Stimulated activated CD8-positive, alpha-beta memory T cell treated with anti-CD3 and anti-CD28 coated beads, Interleukin-12 subunit alpha, Interleukin-12 subunit beta, amount 100 ng/mL, for 24 hours (primary cell): ENCODE data around the gene TNFSF12.
"Not testable (repeated sequence)": the region's sequence is repeated elsewhere in the genome, so short reads cannot be mapped to it uniquely, and the experiment has no call there.

Source experiments
- DNase-seq: peaks from one replicate; pipeline ENCODE4 v3.0.0-alpha.2; 2020; ENCODE audit errors: extremely low read depth

TNFSF12 gene

GRCh38 chr17:7587420-7588151 lies 38.7 kb downstream of the TNFSF12 start:
- DNase-seq: no peak

GRCh38 chr17:7588553-7589203 lies 39.8 kb downstream of the TNFSF12 start:
- DNase-seq: no peak

GRCh38 chr17:7589204-7589868 lies 40.5 kb downstream of the TNFSF12 start:
- DNase-seq: no peak

GRCh38 chr17:7589891-7590691 lies 41.2 kb downstream of the TNFSF12 start, which contains the start of gene SOX15:
Gene SOX15 (minus strand): TSS chr17:7590094. CDS start chr17:7589676, 418 bp downstream.
- DNase-seq: no peak

GRCh38 chr17:7590743-7591142 lies 41.9 kb downstream of the TNFSF12 start:
- no peak for DNase-seq

DNA sequence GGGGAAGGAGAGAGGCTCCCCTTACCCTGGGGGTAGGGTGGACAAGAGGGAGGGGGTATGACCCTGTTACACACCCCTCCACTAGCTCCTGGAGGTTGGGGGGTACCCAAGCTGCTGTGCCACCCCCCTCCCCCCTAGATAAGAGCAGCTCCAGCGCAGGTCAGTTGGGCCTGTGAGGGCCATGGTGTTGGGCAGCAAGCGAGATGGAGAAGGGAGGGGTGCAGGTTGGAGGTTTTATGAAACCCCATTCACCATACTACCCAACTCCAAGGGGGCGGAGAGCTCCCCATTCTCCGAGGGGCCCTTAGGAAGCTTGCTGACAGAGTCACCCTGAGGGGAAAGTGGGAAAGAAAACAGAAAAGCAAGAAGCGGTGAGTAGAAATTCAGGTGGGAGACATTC lies 42.7 kb downstream of the TNFSF12 start:
- DNase-seq: no peak

- no peak for DNase-seq
These were observed 43.7 kb downstream of the TNFSF12 start for GRCh38 chr17:7592422-7593021.

GRCh38 chr17:7593296-7593695 lies 44.4 kb downstream of the TNFSF12 start:
- no peak for DNase-seq

DNA sequence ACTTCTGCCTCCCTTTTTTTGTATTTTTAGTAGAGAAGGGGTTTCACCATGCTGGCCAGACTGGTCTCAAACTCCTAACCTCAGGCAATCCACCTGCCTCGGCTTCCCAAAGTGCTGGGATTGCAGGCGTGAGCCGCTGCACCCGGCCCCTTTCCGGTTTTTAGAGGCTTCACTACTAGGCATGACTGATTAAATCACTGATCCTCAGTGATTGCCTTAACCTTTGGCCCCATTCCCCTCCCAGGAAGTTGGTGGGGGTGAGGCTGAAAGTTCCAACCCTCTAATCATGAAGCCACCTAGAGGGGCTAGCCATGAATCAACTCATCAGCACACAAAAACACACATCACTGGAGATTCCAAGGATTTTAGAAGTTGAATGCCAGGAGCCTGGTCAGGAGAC lies 48.7 kb downstream of the TNFSF12 start:
- not testable (repeated sequence) for DNase-seq

DNA sequence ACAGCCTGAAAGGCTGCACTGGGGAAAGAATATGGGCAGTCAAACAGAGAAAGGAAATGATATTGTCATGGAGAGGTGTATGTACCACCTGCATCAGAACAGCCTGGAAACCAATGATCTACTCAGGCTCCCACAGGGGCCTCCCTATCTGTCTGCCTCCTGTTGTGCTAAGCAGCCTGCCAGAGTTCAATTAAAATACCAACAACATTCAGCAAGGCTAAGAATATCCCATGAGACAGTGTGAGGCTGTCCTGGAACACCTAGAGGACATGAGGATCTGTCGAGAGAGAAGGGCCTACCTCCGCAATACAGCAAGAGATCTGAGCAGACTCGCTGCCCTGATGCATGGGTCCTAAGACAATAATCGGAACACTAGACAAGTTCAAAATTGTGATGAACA lies 57.4 kb downstream of the TNFSF12 start:
- DNase-seq: no peak
